GM12878 (cell line): Measurements from ENCODE around the gene ASH1L. TPM values are rescaled to one million over a fixed set of nuclear protein-coding genes. Genes with fewer than 3 reads are reported as not detected.
A peak's percentile ranks its signal among the peaks of the same experiment; 100 is the strongest.

Source experiments
- ATAC-seq: fragments of 200-7000 bp; cut with Tn5 transposase; 3 replicates; pipeline ENCODE4 v1.9.1; 2020; ENCODE audit warnings: mild to moderate bottlenecking, moderate library complexity
- BruUV-seq: library from RNA; stranded (reverse); fragments of 400-500 nt; replicated peaks from 2 replicates; lab custom pipeline; 2021; lab: Mats Ljungman, UMichigan
- CTCF ChIA-PET: fragments of 300-600 bp; sonication (Branson Sonifier 250); formaldehyde crosslinking; extraction: SDS; loops from one replicate; lab custom pipeline; 2021; ENCODE audit warnings: inconsistent platforms; lab: Yijun Ruan, JAX
- POLR2A ChIA-PET: fragments of 350-600 bp; formaldehyde crosslinking; extraction: SDS; loops from one replicate; lab custom pipeline; 2021; ENCODE audit warnings: inconsistent platforms; lab: Charles Lee
- RAD21 ChIA-PET: fragments of 300-600 bp; sonication (Branson Sonifier 250); formaldehyde crosslinking; loops from one replicate; lab custom pipeline; 2023; ENCODE audit warnings: antibody characterized with exemption; ENCODE audit not compliant: unreplicated experiment; lab: Charles Lee
- SMC1A ChIA-PET: fragments of 300-600 bp; sonication (Branson Sonifier 250); formaldehyde crosslinking; loops from one replicate; lab custom pipeline; 2023; ENCODE audit not compliant: unreplicated experiment, uncharacterized antibody; lab: Charles Lee
- DNase-seq: peaks from one replicate; pipeline ENCODE4 v3.0.0-alpha.2; 2011; ENCODE audit warnings: low read depth, low spot score
- FAIRE-seq: peaks from 3 replicates; lab custom pipeline; 2011; peaks lifted over from hg19 to GRCh38; lab: Jason Lieb, UNC
- H2AFZ ChIP-seq: 2 replicates; pipeline ENCODE4 v1.6.0; 2011; ENCODE audit warnings: low read depth, low read length, control low read depth; ENCODE audit not compliant: control insufficient read depth
- H3K27ac ChIP-seq: 2 replicates; pipeline ENCODE4 v1.5.1; 2011; ENCODE audit warnings: control low read depth; ENCODE audit not compliant: control insufficient read depth, insufficient read depth
- H3K27me3 ChIP-seq, 2 experiments: replicated peaks in 1 of 2; 2 replicates each; pipeline versions ENCODE4 v1.6.0 to v1.6.1; 2011; ENCODE audit warnings: low read length in 1 of 2; ENCODE audit not compliant: control insufficient read depth in 2 of 2, insufficient read depth in 2 of 2
- H3K36me3 ChIP-seq, 2 experiments: 2 replicates each; pipeline ENCODE4 v1.5.1; 2011; ENCODE audit warnings: low read length in 1 of 2; ENCODE audit not compliant: control insufficient read depth in 2 of 2, insufficient read depth in 2 of 2
- H3K4me1 ChIP-seq: 2 replicates; pipeline ENCODE4 v1.6.1; 2011; ENCODE audit warnings: mild to moderate bottlenecking, low read length, moderate library complexity, mixed read lengths; ENCODE audit not compliant: control insufficient read depth, insufficient read depth
- H3K4me2 ChIP-seq: 2 replicates; pipeline ENCODE4 v1.6.0; 2011; ENCODE audit warnings: control low read depth; ENCODE audit not compliant: control insufficient read depth, insufficient read depth
- H3K4me3 ChIP-seq: fragments of 200-600 bp; sonication (generic); 2 replicates; pipeline ENCODE4 v1.5.1; 2016
- H3K79me2 ChIP-seq: 2 replicates; pipeline ENCODE4 v1.6.0; 2011; ENCODE audit warnings: low read length; ENCODE audit not compliant: control insufficient read depth, insufficient read depth
- H3K9ac ChIP-seq: 2 replicates; pipeline ENCODE4 v1.8.0; 2011; ENCODE audit warnings: low read length, control low read depth, mixed read lengths; ENCODE audit not compliant: control insufficient read depth, insufficient read depth
- H3K9me3 ChIP-seq: replicated peaks from 3 replicates; pipeline ENCODE4 v1.5.1; 2011; ENCODE audit warnings: mild to moderate bottlenecking, low read length; ENCODE audit not compliant: control insufficient read depth, insufficient read depth
- H4K20me1 ChIP-seq: 2 replicates; pipeline ENCODE4 v1.6.0; 2011; ENCODE audit not compliant: control insufficient read depth, insufficient read depth
- ATF3 ChIP-seq: IDR thresholded peaks from 2 replicates; pipeline ENCODE4 v1.6.1; 2011; ENCODE audit warnings: low read depth, mild to moderate bottlenecking, low read length, moderate library complexity, borderline replicate concordance; ENCODE audit errors: extremely low read depth
- BHLHE40 ChIP-seq, 2 experiments: fragments of 450-650 bp in 1 of 2; IDR thresholded peaks; 2 replicates each; pipeline ENCODE4 v1.6.1; 2011 to 2017; ENCODE audit warnings: low read depth in 2 of 2, borderline replicate concordance in 1 of 2, improper control_type of control experiment in 1 of 2, low read length in 1 of 2, mild to moderate bottlenecking in 1 of 2
- CTCF ChIP-seq, 3 experiments: IDR thresholded peaks in 2 of 3; conservative IDR thresholded peaks in 1 of 3; 2 replicates each; pipeline ENCODE4 v1.5.1; 2011; ENCODE audit warnings: low read depth in 3 of 3, low read length in 3 of 3, mild to moderate bottlenecking in 3 of 3, control low read depth in 2 of 3, moderate library complexity in 2 of 3, inconsistent platforms in 1 of 3, mixed read lengths in 1 of 3; ENCODE audit not compliant: control insufficient read depth in 2 of 3, insufficient read depth in 1 of 3; ENCODE audit errors: extremely low read depth in 1 of 3
- DPF2 ChIP-seq: fragments of 450-650 bp; IDR thresholded peaks from 2 replicates; pipeline ENCODE4 v1.6.1; 2017; ENCODE audit warnings: mild to moderate bottlenecking
- GATAD2B ChIP-seq: fragments of 450-650 bp; conservative IDR thresholded peaks from 2 replicates; pipeline ENCODE4 v1.6.1; 2017; ENCODE audit warnings: low read depth, mild to moderate bottlenecking, moderate library complexity
- HCFC1 ChIP-seq: fragments of 150-350 bp; IDR thresholded peaks from 2 replicates; pipeline ENCODE4 v1.6.1; 2014; ENCODE audit warnings: low read length
- HDAC2 ChIP-seq: fragments of 200-600 bp; sonication (generic); IDR thresholded peaks from 2 replicates; pipeline ENCODE4 v1.6.1; 2017
- MLLT1 ChIP-seq: fragments of 450-650 bp; IDR thresholded peaks from 2 replicates; pipeline ENCODE4 v1.6.1; 2016; ENCODE audit warnings: mild to moderate bottlenecking
- NFXL1 ChIP-seq: fragments of 450-650 bp; IDR thresholded peaks from 2 replicates; pipeline ENCODE4 v1.6.1; 2017; ENCODE audit warnings: antibody characterized with exemption, mild to moderate bottlenecking, borderline replicate concordance
- NFYB ChIP-seq: IDR thresholded peaks from 2 replicates; pipeline ENCODE4 v1.6.1; 2011; ENCODE audit warnings: low read depth, mild to moderate bottlenecking, low read length, improper control_type of control experiment, moderate library complexity; ENCODE audit not compliant: insufficient read depth
- PAX8 ChIP-seq: fragments of 450-650 bp; IDR thresholded peaks from 2 replicates; pipeline ENCODE4 v1.6.1; 2017; ENCODE audit warnings: mild to moderate bottlenecking, moderate library complexity
- POLR2A ChIP-seq: IDR thresholded peaks from 2 replicates; pipeline ENCODE4 v1.6.1; 2011; ENCODE audit warnings: low read depth, mild to moderate bottlenecking, low read length
- SMAD1 ChIP-seq: fragments of 450-650 bp; IDR thresholded peaks from 2 replicates; pipeline ENCODE4 v1.6.1; 2018; ENCODE audit warnings: mild to moderate bottlenecking, low read depth; ENCODE audit not compliant: partially characterized antibody
- TBL1XR1 ChIP-seq: IDR thresholded peaks from 2 replicates; pipeline ENCODE4 v1.6.1; 2012; ENCODE audit warnings: low read depth, low read length, improper control_type of control experiment
- ZNF384 ChIP-seq: IDR thresholded peaks from 2 replicates; pipeline ENCODE4 v1.6.1; 2012; ENCODE audit warnings: low read depth, mild to moderate bottlenecking, low read length, improper control_type of control experiment, borderline replicate concordance
- WGBS: methylation state at CpG from one replicate; pipeline ENCODE4 v1.1.6; 2016; ENCODE audit warnings: low lambda C conversion rate; ENCODE audit not compliant: insufficient replicate concordance, insufficient coverage; ENCODE audit errors: missing lambda C conversion rate; 5-methylcytosine and 5-hydroxymethylcytosine counted together
- in situ Hi-C: fragments of 300-500 bp; cut with MboI; formaldehyde crosslinking; loops from 9 replicates; pipeline ENCODE4 v1.14.3; 2018; ENCODE audit warnings: mixed read lengths
- intact Hi-C: fragments of 100-400 bp; cut with micrococcal nuclease; formaldehyde crosslinking; loops from one replicate; pipeline ENCODE4 v1.14.2; 2022; ENCODE audit not compliant: unreplicated experiment
- polyA plus RNA-seq, 11 experiments: library from polyadenylated mRNA; depleted of rRNA in 4 of 11; unstranded in 6 of 11; stranded (reverse) in 5 of 11; fragments of >200 nt; fragmentation: Nextera tagmentation in 4 of 11; fragmentation: Illumina TruSeq in 1 of 11; extraction: Ambion mirVana in 4 of 11; extraction: Trizol in 1 of 11; gene quantifications; 1 replicate in 1 of 11; 2 replicates in 10 of 11; pipeline versions ENCODE4 v1.2.1 to v1.2.3, GENCODE V29; 2011 to 2016; ENCODE audit warnings: inconsistent platforms in 2 of 11, missing spikeins in 2 of 11, low read depth in 1 of 11
- total RNA-seq, 4 experiments: library from RNA; depleted of rRNA in 3 of 4; stranded (reverse); fragments of >200 nt in 3 of 4; fragmentation: Illumina TruSeq in 1 of 4; extraction: Trizol in 1 of 4; gene quantifications; 2 replicates each; pipeline versions ENCODE4 v1.2.1 to v1.2.3, GENCODE V29; 2013 to 2021

ASH1L gene
- total and polyA plus RNA-seq, 10 of the 15 experiments (the other 5 are each of a cell fraction or from before 2014, with no cell fraction given) = 1.7 to 23.9 (median 16.6) TPM

GRCh38 chr1:155324717-155325602, 237.6 kb downstream of the ASH1L start (continued):
- no peak for TF ChIP-seq NFXL1
- TF ChIP-seq, all 136 proteins: peak for 6

GRCh38 chr1:155324037-155324716, 238.4 kb downstream of the ASH1L start:
- no peaks in the 10 kb centered on the region for H4K20me1 ChIP-seq
- SMC1A ChIA-PET = interaction anchor here (0.6 to 6.8 kb wide), 12 partner anchors 16 to 180 kb away, joined by 3 to 57 read pairs (median 6); partner anchors contain the start of genes CLK2, FDPS and HCN3
- POLR2A ChIA-PET = interaction anchor here (0.6 to 4.3 kb wide), 14 partner anchors 16 to 216 kb away, joined by 3 to 28 read pairs (median 6); partner anchors contain the start of genes CLK2, FDPS, HCN3 and MTX1
- H3K27me3 ChIP-seq = no peaks in the 10 kb centered on the region
- WGBS = under 1% methylated on average over 44 of the region's 44 CpGs
- H3K4me1 ChIP-seq = peaks cover 7% of the 10 kb centered on the region
- peak; percentile 87 for ATAC-seq
- CTCF ChIA-PET = interaction anchor here (0.6 to 9.6 kb wide), 25 partner anchors 13 to 275 kb away, joined by 3 to 225 read pairs (median 5); partner anchors contain the start of genes CLK2, ENTREP3, FDPS and KRTCAP2
- DNase-seq = peak; percentile 84
- peak overlapping the region; percentile 88 for H3K4me2 ChIP-seq
- peak; percentile 49 for FAIRE-seq
- BruUV-seq = no TSS peak
- H3K9me3 ChIP-seq = no peaks in the 10 kb centered on the region
- H3K9ac ChIP-seq = peak overlapping the region; percentile 81
- peak overlapping the region; percentile 66 for H3K27ac ChIP-seq
- RAD21 ChIA-PET = interaction anchor here (0.6 to 5.4 kb wide), 23 partner anchors 12 to 713 kb away, joined by 3 to 81 read pairs (median 4); partner anchors contain the start of genes CLK2, FDPS, HCN3 and MTX1
- in situ Hi-C loops (no loop called here), intact Hi-C loops (loop anchor here (5.0 kb wide), 1 partner anchor 268 kb away; no protein-coding TSS in a partner anchor)
- no peaks in the 10 kb centered on the region; the same call in 1 of the 2 replicates for H3K79me2 ChIP-seq
- peaks cover 3 to 8% of the 10 kb centered on the region in 2 experiments; a peak in 3 of 4 replicates for H3K36me3 ChIP-seq
- H2AFZ ChIP-seq = peak overlapping the region; percentile 70
- H3K4me3 ChIP-seq = peak overlapping the region; percentile 88
- TF ChIP-seq CTCF (IDR thresholded peaks at IDR 0.05 in 2 of 3, conservative IDR thresholded peaks at IDR 0.05 in 1 of 3; ENCODE audit: control insufficient read depth in 2 of 3, extremely low read depth in 1 of 3, insufficient read depth in 1 of 3, low read depth in 3 of 3, low read length in 3 of 3) (0 out of 6 replicates have a peak, but pooled peaks of 1 of the 3 experiments have one; percentile 3), PAX8 (no peak), ATF3 (peak; percentile 80; the same call in 1 of the 2 replicates), MLLT1 (peak; percentile 78; the same call in 1 of the 2 replicates), GATAD2B (peak; percentile 46), HDAC2 (no peak), ZNF384 (no peak), BHLHE40 (IDR thresholded peaks at IDR 0.05; ENCODE audit: borderline replicate concordance in 1 of 2, low read depth in 2 of 2, low read length in 1 of 2) (peak in 1 of 2 experiments; percentile 24; a peak in 2 of 4 replicates), SMAD1 (no peak), HCFC1 (no peak; the same call in 1 of the 2 replicates), TBL1XR1 (no peak), POLR2A (peak; percentile 74), NFYB (peak; percentile 87), DPF2 (peak; percentile 21; the same call in 1 of the 2 replicates)
